Psoas muscle (tissue), 8 donors: ENCODE measurements around the gene CNTNAP1. TPM values are rescaled to one million over a fixed set of nuclear protein-coding genes. Genes with fewer than 3 reads are reported as not detected.

Experiments
- ATAC-seq, 4 donors: fragments of 200-7000 bp; cut with Tn5 transposase; one replicate each; pipeline ENCODE4 v1.9.1; 2020; ENCODE audit warnings: moderate library complexity in 3 of 4, mild to moderate bottlenecking in 2 of 4
- DNase-seq, 2 donors: peaks; one replicate each; pipeline ENCODE4 v3.0.0-alpha.2; 2020
- H3K27ac ChIP-seq: fragments of 200-600 bp; one replicate; pipeline ENCODE4 v1.8.0; 2022
- H3K27me3 ChIP-seq, 3 donors: fragments of 200-600 bp in 1 of 3; one replicate each; pipeline versions ENCODE4 v1.6.1 to v1.8.0; 2013 to 2022; ENCODE audit warnings: low read length in 2 of 3, mild to moderate bottlenecking in 2 of 3, moderate library complexity in 1 of 3; ENCODE audit not compliant: insufficient read depth in 3 of 3
- H3K36me3 ChIP-seq, 2 donors: fragments of 200-600 bp in 1 of 2; one replicate each; pipeline versions ENCODE4 v1.6.1 to v1.8.0; 2013 to 2022; ENCODE audit warnings: low read depth in 1 of 2, mild to moderate bottlenecking in 1 of 2, moderate library complexity in 1 of 2; ENCODE audit not compliant: insufficient read depth in 1 of 2
- H3K4me1 ChIP-seq: fragments of 200-600 bp; one replicate; pipeline ENCODE4 v1.8.0; 2022
- H3K4me3 ChIP-seq: fragments of 200-600 bp; one replicate; pipeline ENCODE4 v1.8.0; 2022; ENCODE audit warnings: mild to moderate bottlenecking
- H3K9me3 ChIP-seq: fragments of 200-600 bp; one replicate; pipeline ENCODE4 v1.8.0; 2022
- CTCF ChIP-seq: fragments of 200-600 bp; IDR thresholded peaks from one replicate; pipeline ENCODE4 v1.8.0; 2022; ENCODE audit warnings: antibody characterized with exemption
- WGBS, 3 donors: extraction: QIAGEN DNeasy Blood & Tissue Kit; methylation state at CpG; one replicate each; pipeline versions ENCODE4 v1.1.6 to v1.1.7; 2013; 5-methylcytosine and 5-hydroxymethylcytosine counted together
- intact Hi-C, 2 donors: fragments of 100-400 bp; cut with DNase I; formaldehyde crosslinking; loops; one replicate each; pipeline versions ENCODE4 v1.11.0 to v1.14.2; 2022
- polyA plus RNA-seq, 3 donors: library from polyadenylated mRNA; stranded (reverse); fragments of 200-250 nt; gene quantifications; one replicate each; pipeline ENCODE4 v1.2.3, GENCODE V29; 2013
- total RNA-seq, 4 donors: library from RNA; stranded (reverse); fragmentation: NEBNext Ultra II Directional in 2 of 4; extraction: Animal tissue kit (Norgen Biotek cat#: 25700) in 2 of 4; gene quantifications; one replicate each; pipeline versions ENCODE4 v1.2.1 to v1.2.4, GENCODE V29; 2021 to 2023
- donor health status: healthy with polysubstance abuse.
- donor health status: DM: no; HTN: no; CAD: no; lungs with moderate emphysema.
- donor health status: Bipolar disorder and iron deficiency.
- donor health status: healthy.
- donor health status: DM: yes; HTN: yes; CAD: no.
- donor health status: DM: no; HTN: no; CAD: no.
- donor health status: DM: no; HTN: no; CAD: no.
- donor health status: DM: yes; HTN: yes; CAD: no.

The CNTNAP1 gene
- total and polyA plus RNA-seq, 7 donors, result 1.0 to 3.4 (median 2.0) TPM

GRCh38 chr17:42687707-42688320, 5.5 kb downstream of the CNTNAP1 start:
- WGBS, 3 donors, result 77 to 81% (median 78%) methylated on average over 27 of the region's 27 CpGs
- DNase-seq (no peak), ATAC-seq (no peak)
- Histone ChIP-seq H3K27me3 (no peaks in the 10 kb centered on the region), H3K36me3 (peaks cover 0 to 45% of the 10 kb centered on the region in 2 donors), H3K9me3 (no peaks in the 10 kb centered on the region), H3K4me3 (no peak overlapping the region), H3K4me1 (peaks cover 10% of the 10 kb centered on the region), H3K27ac (no peak overlapping the region)
- intact Hi-C loops, result no loop called here
- no peak for TF ChIP-seq CTCF

GRCh38 chr17:42690596-42690995, 8.3 kb downstream of the CNTNAP1 start:
- no peaks in the 10 kb centered on the region for H3K27me3 ChIP-seq
- no peaks in the 10 kb centered on the region for H3K4me1 ChIP-seq
- TF ChIP-seq CTCF, result no peak
- H3K36me3 ChIP-seq, result peaks cover 0 to 60% of the 10 kb centered on the region in 2 donors
- H3K4me3 ChIP-seq, result no peak overlapping the region
- intact Hi-C loops, result loop anchor here in 1 of 2 donors (5.0 kb wide), 1 partner anchor 52 kb away; no protein-coding TSS in a partner anchor
- H3K9me3 ChIP-seq, result no peaks in the 10 kb centered on the region
- H3K27ac ChIP-seq, result no peak overlapping the region
- WGBS, 3 donors, result 38 to 49% (median 46%) methylated on average over 10 of the region's 10 CpGs
- no peak for DNase-seq
- peak in 3 of 4 donors; percentile 19 to 77 (median 50) for ATAC-seq

GRCh38 chr17:42691021-42691545, 8.8 kb downstream of the CNTNAP1 start:
- ATAC-seq (peak in 2 of 4 donors; percentile 6 to 24), DNase-seq (peak in 1 of 2 donors; percentile 12)
- Histone ChIP-seq H3K27ac (no peak overlapping the region), H3K36me3 (peaks cover 0 to 65% of the 10 kb centered on the region in 2 donors), H3K4me1 (no peaks in the 10 kb centered on the region), H3K9me3 (no peaks in the 10 kb centered on the region), H3K4me3 (no peak overlapping the region), H3K27me3 (no peaks in the 10 kb centered on the region)
- 82 to 88% (median 86%) methylated on average over 12 of the region's 12 CpGs for WGBS, 3 donors
- intact Hi-C loops, result loop anchor here in 1 of 2 donors (5.0 kb wide), 1 partner anchor 51 kb away; no protein-coding TSS in a partner anchor
- TF ChIP-seq CTCF, result no peak

- ATAC-seq (no peak), DNase-seq (peak in 1 of 2 donors; percentile 28)
- TF ChIP-seq CTCF, result no peak
- Histone ChIP-seq H3K36me3 (peaks cover 0 to 74% of the 10 kb centered on the region in 2 donors), H3K27me3 (no peaks in the 10 kb centered on the region), H3K4me1 (no peaks in the 10 kb centered on the region), H3K27ac (no peak overlapping the region), H3K9me3 (no peaks in the 10 kb centered on the region), H3K4me3 (no peak overlapping the region)
- 80 to 88% (median 87%) methylated on average over 11 of the region's 11 CpGs for WGBS, 3 donors
- intact Hi-C loops, result loop anchor here in 1 of 2 donors (5.0 kb wide), 1 partner anchor 50 kb away; no protein-coding TSS in a partner anchor
Measured at GRCh38 chr17:42692489-42692888, 10.2 kb downstream of the CNTNAP1 start.
